HepG2 (cell line): ENCODE measurements around the gene RHBDD1. TPM values are rescaled to one million over a fixed set of nuclear protein-coding genes. Genes with fewer than 3 reads are reported as not detected.

ENCODE experiments used
- ARID2 ChIP-seq: sonication (generic); formaldehyde crosslinking; IDR thresholded peaks from 2 replicates; pipeline ENCODE4 v1.8.1; 2022; ENCODE audit warnings: mild to moderate bottlenecking, missing genetic modification reagents, borderline replicate concordance
- BORCS8-MEF2B ChIP-seq: sonication (generic); formaldehyde crosslinking; IDR thresholded peaks from 2 replicates; pipeline ENCODE4 v1.8.0; 2022; ENCODE audit warnings: mild to moderate bottlenecking, missing genetic modification reagents
- CHCHD3 ChIP-seq: sonication (generic); formaldehyde crosslinking; IDR thresholded peaks from 2 replicates; pipeline ENCODE4 v1.8.0; 2022; ENCODE audit warnings: mild to moderate bottlenecking, missing genetic modification reagents, moderate library complexity
- E2F1 ChIP-seq: sonication (generic); formaldehyde crosslinking; IDR thresholded peaks from 2 replicates; pipeline ENCODE4 v1.5.0; 2020; ENCODE audit warnings: missing genetic modification reagents
- FOXA1 ChIP-seq, 2 experiments: fragments of 450-650 bp in 1 of 2; sonication (generic) in 1 of 2; formaldehyde crosslinking in 1 of 2; IDR thresholded peaks; 2 replicates each; pipeline versions ENCODE4 v1.4.0 to v1.6.1; 2016 to 2020; ENCODE audit warnings: missing genetic modification reagents in 1 of 2
- HMG20B ChIP-seq: conservative IDR thresholded peaks from 2 replicates; pipeline ENCODE4 v1.6.1; 2016; ENCODE audit warnings: missing genetic modification reagents, missing compliant biosample characterization
- IRF9 ChIP-seq: sonication (generic); formaldehyde crosslinking; IDR thresholded peaks from 2 replicates; pipeline ENCODE4 v1.8.0; 2022; ENCODE audit warnings: missing genetic modification reagents, mild to moderate bottlenecking, borderline replicate concordance
- KDM3A ChIP-seq: IDR thresholded peaks from 2 replicates; pipeline ENCODE4 v1.6.1; 2018; ENCODE audit warnings: low read depth, missing compliant biosample characterization
- PCBP2 ChIP-seq: fragments of 200-400 bp; formaldehyde crosslinking; optimal IDR thresholded peaks from 2 replicates; pipeline ENCODE3; 2018; ENCODE audit warnings: low read length, low read depth; ENCODE audit not compliant: poor library complexity, severe bottlenecking
- POGZ ChIP-seq: sonication (generic); formaldehyde crosslinking; IDR thresholded peaks from 2 replicates; pipeline ENCODE4 v1.4.0; 2020; ENCODE audit warnings: mild to moderate bottlenecking, missing genetic modification reagents
- REPIN1 ChIP-seq: sonication (generic); formaldehyde crosslinking; IDR thresholded peaks from 2 replicates; pipeline ENCODE4 v1.8.0; 2022; ENCODE audit warnings: missing genetic modification reagents, low read depth, mild to moderate bottlenecking, borderline replicate concordance
- SPEN ChIP-seq: sonication (generic); formaldehyde crosslinking; IDR thresholded peaks from 2 replicates; pipeline ENCODE4 v1.5.1; 2020; ENCODE audit warnings: low read depth, mild to moderate bottlenecking, missing genetic modification reagents
- ZFP36 ChIP-seq: fragments of 150-350 bp; IDR thresholded peaks from 2 replicates; pipeline ENCODE4 v1.6.1; 2018; ENCODE audit warnings: borderline replicate concordance, low read length, low read depth; ENCODE audit not compliant: partially characterized antibody
- ZKSCAN5 ChIP-seq: sonication (generic); formaldehyde crosslinking; IDR thresholded peaks from 2 replicates; pipeline ENCODE4 v1.5.1; 2020; ENCODE audit warnings: mild to moderate bottlenecking, missing genetic modification reagents
- ZNF20 ChIP-seq: sonication (generic); formaldehyde crosslinking; IDR thresholded peaks from 2 replicates; pipeline ENCODE4 v1.4.0; 2020; ENCODE audit warnings: mild to moderate bottlenecking, moderate library complexity, missing genetic modification reagents
- ZNF251 ChIP-seq: sonication (generic); formaldehyde crosslinking; IDR thresholded peaks from 2 replicates; pipeline ENCODE4 v1.9.0; 2021; ENCODE audit warnings: mild to moderate bottlenecking, missing genetic modification reagents
- ZNF576 ChIP-seq: sonication (generic); formaldehyde crosslinking; IDR thresholded peaks from 2 replicates; pipeline ENCODE4 v1.4.0; 2020; ENCODE audit warnings: mild to moderate bottlenecking, missing genetic modification reagents
- ZNF639 ChIP-seq: conservative IDR thresholded peaks from 2 replicates; pipeline ENCODE4 v1.6.1; 2018; ENCODE audit warnings: missing genetic modification reagents
- polyA plus RNA-seq, 8 experiments: library from polyadenylated mRNA; depleted of rRNA in 3 of 8; stranded (reverse) in 7 of 8; unstranded in 1 of 8; fragments of >200 nt; fragmentation: Illumina TruSeq in 4 of 8; extraction: Trizol in 4 of 8; gene quantifications; 2 replicates each; pipeline versions ENCODE4 v1.2.1 to v1.2.3, GENCODE V29; 2011 to 2016; ENCODE audit warnings: low read depth in 4 of 8, missing spikeins in 1 of 8, mixed read lengths in 1 of 8; ENCODE audit not compliant: insufficient read depth in 1 of 8
- total RNA-seq, 5 experiments: library from RNA; depleted of rRNA; stranded (reverse); fragments of >200 nt; fragmentation: Illumina TruSeq; extraction: Trizol; gene quantifications; 2 replicates each; pipeline ENCODE4 v1.2.3, GENCODE V29; 2016; ENCODE audit warnings: low read depth in 1 of 5

Gene RHBDD1
- total and polyA plus RNA-seq, 2 of the 13 experiments (the other 11 are each of a cell fraction or from before 2014, with no cell fraction given) = 8.2 to 9.5 TPM

- TF ChIP-seq SPEN (CRISPR knock-in tag) (peak; percentile 15; the same call in 1 of the 2 replicates), ZFP36 (no peak), IRF9 (CRISPR knock-in tag) (0 out of 2 replicates have a peak, but pooled peaks have one; percentile 19), ZNF251 (CRISPR knock-in tag) (no peak), HMG20B (no peak), ZNF639 (no peak), ZKSCAN5 (CRISPR knock-in tag) (no peak), ZNF20 (CRISPR knock-in tag) (no peak), KDM3A (CRISPR knock-in tag) (no peak), ARID2 (CRISPR knock-in tag) (no peak), E2F1 (CRISPR knock-in tag) (no peak), POGZ (CRISPR knock-in tag) (peak; percentile 63), ZNF576 (CRISPR knock-in tag) (0 out of 2 replicates have a peak, but pooled peaks have one; percentile 50), BORCS8-MEF2B (CRISPR knock-in tag) (0 out of 2 replicates have a peak, but pooled peaks have one; percentile 39), FOXA1 (IDR thresholded peaks at IDR 0.05) (no peak), FOXA1 (CRISPR knock-in tag; IDR thresholded peaks at IDR 0.05) (no peak), PCBP2 (no peak), CHCHD3 (0 out of 2 replicates have a peak, but pooled peaks have one; percentile 27), REPIN1 (CRISPR knock-in tag) (0 out of 2 replicates have a peak, but pooled peaks have one; percentile 6)
These were observed 40.4 kb upstream of the RHBDD1 start (continued) for GRCh38 chr2:226795281-226796011.
